ENCODE results near the gene GSG1L2.

Gene GSG1L2

GRCh38 chr17:9821921-9822320 lies at the start of gene GSG1L2:
Gene GSG1L2, minus strand, starts transcription at chr17:9822079. Its CDS starts 8 bp downstream, at chr17:9822071.
- no peak for DNase-seq

GRCh38 chr17:9868552-9868951 lies 46.7 kb upstream of the GSG1L2 start:
- DNase-seq, result no peak

- DNase-seq, result no peak
Measured at GRCh38 chr17:9865586-9865985, 43.7 kb upstream of the GSG1L2 start.

- DNase-seq, result no peak
Measured at GRCh38 chr17:9862949-9863348, 41.1 kb upstream of the GSG1L2 start.

- DNase-seq, result no peak
Measured at GRCh38 chr17:9862220-9862619, 40.3 kb upstream of the GSG1L2 start.

GRCh38 chr17:9860851-9861250 lies 39.0 kb upstream of the GSG1L2 start:
- DNase-seq, result no peak

GRCh38 chr17:9859781-9860180 lies 37.9 kb upstream of the GSG1L2 start:
- no peak for DNase-seq

- no peak for DNase-seq
Measured at GRCh38 chr17:9855036-9855435, 33.2 kb upstream of the GSG1L2 start.

GRCh38 chr17:9854255-9854654 lies 32.4 kb upstream of the GSG1L2 start:
- DNase-seq, result no peak

GRCh38 chr17:9850151-9850550 lies 28.3 kb upstream of the GSG1L2 start:
- no peak for DNase-seq

GRCh38 chr17:9845306-9845705 lies 23.4 kb upstream of the GSG1L2 start:
- no peak for DNase-seq

- DNase-seq, result no peak
Measured at GRCh38 chr17:9844153-9844552, 22.3 kb upstream of the GSG1L2 start.

GRCh38 chr17:9843152-9844010 lies 21.5 kb upstream of the GSG1L2 start:
- no peak for DNase-seq

- no peak for DNase-seq
Measured at GRCh38 chr17:9842057-9842758, 20.3 kb upstream of the GSG1L2 start.

GRCh38 chr17:9839433-9839832 lies 17.6 kb upstream of the GSG1L2 start:
- no peak for DNase-seq

- no peak for DNase-seq
Measured at GRCh38 chr17:9837551-9838471, 15.9 kb upstream of the GSG1L2 start.

- no peak for DNase-seq
Measured at GRCh38 chr17:9833922-9834321, 12.0 kb upstream of the GSG1L2 start.

- DNase-seq, result no peak
Measured at GRCh38 chr17:9830711-9831110, 8.8 kb upstream of the GSG1L2 start.

- DNase-seq, result no peak
Measured at GRCh38 chr17:9829343-9829742, 7.5 kb upstream of the GSG1L2 start.

- no peak for DNase-seq
Measured at GRCh38 chr17:9828296-9829295, 6.7 kb upstream of the GSG1L2 start.

GRCh38 chr17:9825641-9826150 lies 3.8 kb upstream of the GSG1L2 start, which contains the start of gene GLP2R:
Gene GLP2R, plus strand, starts transcription at chr17:9825924. Its CDS starts 140 bp downstream, at chr17:9826064.
- no peak for DNase-seq
